GM19240 (cell line): ENCODE results near the gene AKT3.
A peak's percentile ranks its signal among the peaks of the same experiment; 100 is the strongest.
"Not testable (repeated sequence)": the region's sequence is repeated elsewhere in the genome, so short reads cannot be mapped to it uniquely, and the experiment has no call there.

Experiments used
- DNase-seq: peaks from one replicate; pipeline ENCODE4 v3.0.0; 2011; ENCODE audit warnings: low spot score; ENCODE audit not compliant: insufficient read length

AKT3 gene

DNA sequence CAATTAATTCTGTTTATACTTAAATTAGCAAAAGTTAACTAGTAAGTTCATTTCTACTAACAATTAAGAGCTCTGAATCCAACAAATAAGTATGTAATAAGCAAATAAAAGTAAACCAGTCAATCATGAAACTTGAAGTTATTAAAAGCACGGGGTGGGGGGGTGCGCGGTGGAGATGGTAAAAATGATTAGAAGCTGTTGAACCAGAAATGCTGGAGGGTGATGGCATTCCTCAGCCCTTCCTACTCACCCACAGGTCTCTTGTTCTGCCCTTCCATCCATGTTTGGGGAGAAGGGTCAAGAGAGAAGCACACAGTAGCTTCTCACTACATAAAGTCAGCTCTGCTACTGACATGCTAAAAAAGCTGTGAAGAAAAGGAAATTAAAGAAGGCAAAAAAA lies 63.5 kb downstream of the AKT3 start:
- DNase-seq, result no peak

GRCh38 chr1:243784506-243784905 lies 65.5 kb downstream of the AKT3 start:
- DNase-seq, result no peak

GRCh38 chr1:243783714-243784113 lies 66.3 kb downstream of the AKT3 start:
- DNase-seq, result no peak

- DNase-seq, result not testable (repeated sequence)
Observed at GRCh38 chr1:243772361-243773050, 77.5 kb downstream of the AKT3 start.

- DNase-seq, result no peak
Observed at GRCh38 chr1:243770860-243771259, 79.2 kb downstream of the AKT3 start.

DNA sequence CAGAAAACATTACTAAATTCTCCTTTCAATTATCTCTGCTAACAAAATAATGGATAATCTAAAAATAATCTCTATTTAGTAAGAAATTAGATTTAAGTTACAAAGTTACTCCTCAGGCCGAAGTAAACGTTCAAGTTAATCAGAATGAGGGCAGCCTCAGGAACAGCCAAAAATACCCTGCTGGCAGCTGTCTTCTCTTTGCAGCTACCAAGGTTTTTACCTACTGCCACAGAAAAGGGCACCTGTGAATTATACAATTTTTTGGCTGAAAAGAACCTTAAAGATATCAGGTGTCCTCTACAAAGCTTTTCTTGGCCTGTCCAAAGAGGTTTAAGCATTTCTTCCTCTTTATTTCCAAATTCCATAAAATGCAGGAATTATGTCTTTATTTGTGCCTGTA lies 84.4 kb downstream of the AKT3 start:
- no peak for DNase-seq

DNA sequence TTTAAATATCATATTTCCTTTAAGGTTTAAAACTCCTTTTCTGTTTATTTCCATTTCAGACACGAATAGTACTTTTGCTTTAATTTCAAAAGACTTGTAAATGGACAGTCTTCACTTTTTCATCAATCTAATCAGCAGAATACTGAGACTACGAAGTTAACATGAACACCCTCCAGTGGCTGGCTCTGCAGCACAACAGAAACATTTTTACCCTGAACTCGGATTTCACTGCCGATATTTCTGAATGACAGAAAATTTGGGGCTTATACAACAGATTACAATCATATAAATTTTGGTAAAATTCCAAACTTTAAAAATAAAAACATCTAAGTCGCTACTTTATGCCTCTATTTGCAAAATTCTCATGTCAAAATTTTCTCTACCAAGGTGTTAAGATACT lies 86.2 kb downstream of the AKT3 start:
- no peak for DNase-seq

DNA sequence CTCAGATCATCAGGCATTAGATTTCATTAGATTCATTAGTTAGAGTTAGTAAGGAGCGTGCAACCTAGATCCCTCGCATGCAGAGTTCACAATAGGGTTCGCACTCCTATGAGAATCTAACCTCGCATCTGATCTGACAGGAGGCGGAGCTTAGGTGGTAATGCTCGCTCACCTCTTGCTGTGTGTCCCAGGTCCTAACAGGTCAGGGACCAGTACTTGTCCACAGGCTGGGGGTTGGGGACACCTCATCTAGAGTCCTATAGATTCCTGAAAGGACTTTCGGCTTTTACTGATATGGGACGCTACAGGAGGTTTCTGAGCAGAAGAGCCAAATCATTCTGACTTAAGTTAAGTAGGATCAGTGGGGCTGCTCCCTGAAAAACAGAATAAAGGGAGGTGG lies 91.4 kb downstream of the AKT3 start:
- no peak for DNase-seq

GRCh38 chr1:243756529-243756928 lies 93.5 kb downstream of the AKT3 start:
- no peak for DNase-seq

DNA sequence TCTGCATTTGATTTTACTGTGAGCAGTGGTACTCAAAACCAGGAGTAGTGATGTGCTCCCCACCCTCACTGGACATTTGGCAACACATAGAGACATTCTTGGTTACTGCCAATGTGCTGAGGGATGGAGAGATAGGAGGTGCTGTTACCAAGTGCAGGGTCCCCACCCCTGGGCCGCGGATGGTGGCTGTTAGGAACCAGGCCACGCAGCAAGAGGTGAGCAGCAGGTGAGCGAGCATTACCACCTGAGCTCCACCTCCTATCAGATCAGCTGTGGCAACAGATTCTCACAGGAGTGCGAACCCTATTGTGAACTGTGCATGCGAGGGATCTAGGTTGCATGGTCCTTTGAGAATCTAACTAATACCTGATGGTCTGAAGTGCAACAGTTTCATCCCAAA lies 95.7 kb downstream of the AKT3 start:
- no peak for DNase-seq

- no peak for DNase-seq
Observed at GRCh38 chr1:243751506-243751905, 98.5 kb downstream of the AKT3 start.

- DNase-seq, result peak; percentile 29
Observed at GRCh38 chr1:243748706-243749283, 101.2 kb downstream of the AKT3 start.

- no peak for DNase-seq
Observed at GRCh38 chr1:243748227-243748626, 101.8 kb downstream of the AKT3 start.

- DNase-seq, result no peak
Observed at GRCh38 chr1:243746751-243747150, 103.3 kb downstream of the AKT3 start.

GRCh38 chr1:243745356-243745755 lies 104.7 kb downstream of the AKT3 start:
- DNase-seq, result no peak

- no peak for DNase-seq
Observed at GRCh38 chr1:243742819-243743218, 107.2 kb downstream of the AKT3 start.

DNA sequence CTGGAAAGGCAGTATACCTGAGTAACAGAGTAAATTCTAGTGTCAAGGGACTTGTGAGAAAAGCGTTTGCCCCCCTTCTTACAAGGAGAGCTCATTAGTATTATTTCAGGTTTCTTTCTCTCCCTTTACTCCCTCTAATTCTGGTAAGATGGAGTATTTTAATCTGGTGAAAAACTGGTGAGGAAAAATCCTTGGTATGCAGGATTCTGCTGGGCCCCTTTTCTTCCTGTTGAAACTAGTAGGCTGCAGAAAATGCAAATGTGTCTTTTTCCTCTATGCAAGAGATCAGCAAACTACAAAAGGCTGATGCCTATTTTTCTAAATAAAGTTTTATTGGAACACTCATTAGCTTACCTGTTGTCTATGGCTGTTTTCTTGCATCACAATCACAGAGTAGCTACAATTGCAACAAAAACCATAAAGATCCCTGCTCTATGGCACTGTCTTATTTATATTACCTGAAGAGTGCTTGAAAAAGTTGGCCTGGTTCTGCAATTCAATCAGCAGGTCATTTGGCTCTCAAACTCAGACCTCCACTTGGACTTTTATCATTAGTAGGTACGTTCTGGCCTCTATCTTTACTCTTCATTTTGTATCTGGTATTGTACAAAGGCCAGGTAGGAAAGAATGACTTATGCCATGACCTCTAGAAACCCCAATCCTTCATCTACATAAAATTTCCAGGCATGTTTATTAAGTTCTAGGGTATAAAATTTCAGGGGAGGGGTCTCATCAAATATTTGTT lies 109.6 kb downstream of the AKT3 start:
- DNase-seq, result no peak

DNA sequence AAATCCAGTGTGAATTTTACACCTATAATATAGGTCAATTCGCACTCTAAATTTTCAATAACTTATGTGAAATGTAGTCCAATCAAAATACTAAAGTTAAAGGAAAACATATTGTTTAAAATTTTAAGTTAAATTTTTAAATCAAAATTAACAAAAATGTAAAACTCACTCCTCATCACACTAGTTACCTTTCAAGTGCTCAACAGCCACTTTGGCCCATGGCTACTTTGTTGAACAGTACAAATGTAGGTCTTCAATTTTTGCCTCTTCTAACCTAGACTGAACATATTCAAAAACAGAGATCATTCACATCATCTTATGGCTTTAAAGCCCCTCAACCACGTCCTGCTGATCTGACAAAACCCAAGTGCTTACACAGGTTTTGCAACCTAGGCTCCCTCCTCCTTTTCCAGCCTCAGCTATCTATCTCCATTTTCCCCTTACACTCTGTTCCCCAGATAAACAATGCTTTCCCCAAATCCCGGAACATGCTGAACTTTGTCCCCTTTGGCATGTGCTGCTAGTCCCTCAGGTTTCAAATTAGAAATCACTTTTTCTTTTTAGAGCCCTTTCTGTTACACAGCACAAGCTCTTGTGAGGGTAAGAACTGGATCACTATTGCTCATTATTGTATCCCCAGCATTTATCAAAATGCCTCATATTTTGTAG lies 110.6 kb downstream of the AKT3 start:
- no peak for DNase-seq

- no peak for DNase-seq
Observed at GRCh38 chr1:243738020-243738419, 112.0 kb downstream of the AKT3 start.

- DNase-seq, result no peak
Observed at GRCh38 chr1:243735457-243735856, 114.6 kb downstream of the AKT3 start.

- DNase-seq, result no peak
Observed at GRCh38 chr1:243734308-243734695, 115.7 kb downstream of the AKT3 start.

DNA sequence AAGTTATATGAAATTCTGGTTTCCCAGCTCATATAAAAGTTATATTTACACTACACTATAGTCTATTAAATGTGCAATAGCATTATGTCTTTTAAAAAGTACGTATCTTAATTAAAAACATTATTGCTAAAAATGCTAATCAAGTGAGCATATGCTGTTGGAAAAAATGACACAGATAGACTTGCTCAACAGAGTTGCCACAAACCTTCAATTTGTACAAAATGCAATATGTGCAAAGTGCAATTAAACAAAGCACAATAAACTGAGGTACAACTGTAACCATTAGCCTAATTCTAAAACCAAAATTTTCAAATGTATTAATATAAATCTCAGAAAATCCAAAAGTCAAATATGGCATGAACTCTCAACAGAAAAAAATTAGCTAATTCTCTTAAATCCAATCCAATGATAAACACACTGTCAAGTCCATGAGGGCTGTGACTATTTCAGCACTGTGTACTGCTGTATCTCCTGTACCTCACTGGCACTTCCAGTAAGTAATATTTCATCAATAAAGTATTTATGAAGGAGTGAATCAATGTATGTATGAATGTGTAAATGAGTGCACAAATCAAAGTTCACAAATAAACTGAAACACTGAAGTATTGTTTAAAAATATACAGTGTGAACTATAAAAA lies 116.3 kb downstream of the AKT3 start:
- DNase-seq, result no peak
